Stimulated activated CD8-positive, alpha-beta memory T cell treated with anti-CD3 and anti-CD28 coated beads, Interleukin-15, amount 100 ng/mL, for 24 hours (primary cell): ENCODE data around the gene RGPD3.
"Not testable (repeated sequence)": the region's sequence is repeated elsewhere in the genome, so short reads cannot be mapped to it uniquely, and the experiment has no call there.

Source experiments
- DNase-seq: peaks from one replicate; pipeline ENCODE4 v3.0.0-alpha.2; 2020; ENCODE audit warnings: low read depth

Gene RGPD3

GRCh38 chr2:106479563-106479962 is 11.3 kb upstream of the RGPD3 start:
- not testable (repeated sequence) for DNase-seq

GRCh38 chr2:106477647-106478046 is 9.4 kb upstream of the RGPD3 start:
- not testable (repeated sequence) for DNase-seq

- not testable (repeated sequence) for DNase-seq
Measured at GRCh38 chr2:106470658-106471057, 2.4 kb upstream of the RGPD3 start.

- not testable (repeated sequence) for DNase-seq
Measured at GRCh38 chr2:106467516-106467915, 697 bp downstream of the RGPD3 start.

GRCh38 chr2:106461882-106462281 is 6.3 kb downstream of the RGPD3 start:
- not testable (repeated sequence) for DNase-seq

GRCh38 chr2:106390680-106391079 is 77.5 kb downstream of the RGPD3 start:
- not testable (repeated sequence) for DNase-seq

GRCh38 chr2:106388814-106389410 is 79.3 kb downstream of the RGPD3 start:
- not testable (repeated sequence) for DNase-seq

GRCh38 chr2:106384548-106384947 is 83.7 kb downstream of the RGPD3 start:
- DNase-seq, result not testable (repeated sequence)

GRCh38 chr2:106381867-106382266 is 86.3 kb downstream of the RGPD3 start:
- DNase-seq, result not testable (repeated sequence)

- DNase-seq, result not testable (repeated sequence)
Measured at GRCh38 chr2:106379567-106379966, 88.6 kb downstream of the RGPD3 start.

- DNase-seq, result not testable (repeated sequence)
Measured at GRCh38 chr2:106369182-106369581, 99.0 kb downstream of the RGPD3 start.

- no peak for DNase-seq
Measured at GRCh38 chr2:106366204-106366885, 101.9 kb downstream of the RGPD3 start.

- no peak for DNase-seq
Measured at GRCh38 chr2:106363791-106364190, 104.4 kb downstream of the RGPD3 start.

GRCh38 chr2:106362789-106363188 is 105.4 kb downstream of the RGPD3 start:
- DNase-seq, result no peak

GRCh38 chr2:106359512-106359911 is 108.7 kb downstream of the RGPD3 start:
- DNase-seq, result no peak

GRCh38 chr2:106358521-106358920 is 109.7 kb downstream of the RGPD3 start:
- DNase-seq, result no peak

GRCh38 chr2:106358081-106358480 is 110.1 kb downstream of the RGPD3 start:
- DNase-seq, result no peak

- no peak for DNase-seq
Measured at GRCh38 chr2:106356291-106356690, 111.9 kb downstream of the RGPD3 start.

- DNase-seq, result no peak
Measured at GRCh38 chr2:106353676-106354075, 114.5 kb downstream of the RGPD3 start.

GRCh38 chr2:106350980-106351379 is 117.2 kb downstream of the RGPD3 start:
- DNase-seq, result no peak

- no peak for DNase-seq
Measured at GRCh38 chr2:106344302-106344701, 123.9 kb downstream of the RGPD3 start.

GRCh38 chr2:106343274-106343673 is 124.9 kb downstream of the RGPD3 start:
- DNase-seq, result no peak

- no peak for DNase-seq
Measured at GRCh38 chr2:106342831-106343251, 125.4 kb downstream of the RGPD3 start.

- no peak for DNase-seq
Measured at GRCh38 chr2:106341666-106342065, 126.5 kb downstream of the RGPD3 start.
